ENCODE measurements around the gene RNF26. TPM values are rescaled to one million over a fixed set of nuclear protein-coding genes. Genes with fewer than 3 reads are reported as not detected.

Gene RNF26
- polyA plus RNA-seq, 1 of the 3 experiments (the other 2 are of a cell fraction): 31.9 TPM

DNA sequence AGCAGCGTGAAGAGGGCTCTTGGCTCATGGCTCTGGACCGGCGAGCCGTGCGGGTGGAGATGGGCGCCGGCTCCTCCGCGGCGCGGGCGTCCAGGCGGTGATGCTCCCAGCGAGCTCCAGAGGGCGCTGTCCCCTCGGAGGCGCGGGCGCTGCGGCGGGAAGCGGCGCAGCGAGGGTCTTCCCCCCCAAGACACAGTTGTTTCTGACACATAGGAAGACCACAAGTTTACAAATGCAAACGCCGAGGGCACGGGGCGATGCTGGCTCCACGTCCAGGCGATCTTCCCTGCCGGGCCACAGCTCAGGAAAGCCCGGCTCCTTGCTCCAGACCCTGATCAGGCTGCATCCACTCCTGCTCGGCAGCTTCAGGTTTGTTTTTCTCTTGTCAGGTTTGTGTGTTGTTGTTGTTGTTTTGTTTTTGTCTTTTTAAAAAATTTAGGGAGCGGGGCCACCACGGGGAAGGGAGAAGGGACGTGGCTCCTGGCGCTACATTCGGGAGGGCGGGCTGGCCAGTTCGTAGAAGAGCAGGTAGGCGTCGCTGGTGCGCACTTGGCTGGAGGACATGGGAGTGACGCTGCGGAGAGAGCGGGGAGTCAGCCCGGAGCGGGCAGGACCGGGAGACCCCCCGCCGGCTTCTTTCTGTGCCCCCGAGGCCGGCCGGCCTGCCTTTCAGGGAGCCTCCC, 22.2 kb downstream of the RNF26 start:
- peak overlapping the region; percentile 92 for H3K4me2 ChIP-seq
- DNase-seq: peak; percentile 95
- H3K27me3 ChIP-seq (ENCODE audit: insufficient read depth): no peaks in the 10 kb centered on the region
- H3K4me1 ChIP-seq (ENCODE audit: control insufficient read depth in 1 of 2, insufficient read depth in 2 of 2, low read depth in 1 of 2, low read length in 1 of 2): peaks cover 8 to 22% of the 10 kb centered on the region in 2 experiments; a peak in 3 of 4 replicates
- peak overlapping the region; percentile 42 to 79 for H3K4me3 ChIP-seq (ENCODE audit: low read depth in 2 of 2, low read length in 1 of 2)
- WGBS (ENCODE audit: low lambda C conversion rate): 1% methylated on average over 18 of the region's 54 CpGs
- 0 out of 2 replicates have a peak overlapping the region, but pooled peaks have one; percentile 33 for H3K9ac ChIP-seq
- H3F3A ChIP-seq (replicated peaks; ENCODE audit: insufficient read depth): peaks cover 10% of the 10 kb centered on the region
- no peaks in the 10 kb centered on the region for H3K9me3 ChIP-seq
- TF ChIP-seq RFX5 (IDR thresholded peaks at IDR 0.05; ENCODE audit: low read length) (no peak), RAD21 (IDR thresholded peaks at IDR 0.05; ENCODE audit: low read length) (peak; percentile 78), CTCF (IDR thresholded peaks at IDR 0.05) (peak; percentile 96), SMC3 (IDR thresholded peaks at IDR 0.05; ENCODE audit: low read depth, low read length) (peak; percentile 89), FOXJ3 (CRISPR knock-in tag; IDR thresholded peaks at IDR 0.05) (no peak), NFIC (IDR thresholded peaks at IDR 0.05; ENCODE audit: borderline replicate concordance) (peak; percentile 78)
- peak overlapping the region in 1 of 2 experiments; percentile 26; a peak in 1 of 4 replicates for H3K27ac ChIP-seq (ENCODE audit: low read depth in 2 of 2, low read length in 1 of 2)
- no peaks in the 10 kb centered on the region for H4K20me1 ChIP-seq (ENCODE audit: insufficient read depth)
- H3K9me2 ChIP-seq: no peaks in the 10 kb centered on the region
- POLR2A ChIA-PET: interaction anchor here (2.4 kb wide), 1 partner anchor 18 kb away, joined by 9 read pairs; no protein-coding TSS in a partner anchor
- peak overlapping the region; percentile 96 for H2AFZ ChIP-seq (ENCODE audit: low read depth)
- H3K36me3 ChIP-seq (replicated peaks in 1 of 2; ENCODE audit: control insufficient read depth in 1 of 2, insufficient read depth in 2 of 2, low read length in 1 of 2): peaks cover 0 to 3% of the 10 kb centered on the region in 2 experiments
- no peaks in the 10 kb centered on the region for H3K79me2 ChIP-seq (ENCODE audit: insufficient read depth)
- CTCF ChIA-PET: interaction anchor here (0.6 to 5.1 kb wide), 54 partner anchors 8 to 762 kb away, joined by 3 to 308 read pairs (median 4); partner anchors contain the start of genes C1QTNF5, C2CD2L, MCAM and MFRP

DNA sequence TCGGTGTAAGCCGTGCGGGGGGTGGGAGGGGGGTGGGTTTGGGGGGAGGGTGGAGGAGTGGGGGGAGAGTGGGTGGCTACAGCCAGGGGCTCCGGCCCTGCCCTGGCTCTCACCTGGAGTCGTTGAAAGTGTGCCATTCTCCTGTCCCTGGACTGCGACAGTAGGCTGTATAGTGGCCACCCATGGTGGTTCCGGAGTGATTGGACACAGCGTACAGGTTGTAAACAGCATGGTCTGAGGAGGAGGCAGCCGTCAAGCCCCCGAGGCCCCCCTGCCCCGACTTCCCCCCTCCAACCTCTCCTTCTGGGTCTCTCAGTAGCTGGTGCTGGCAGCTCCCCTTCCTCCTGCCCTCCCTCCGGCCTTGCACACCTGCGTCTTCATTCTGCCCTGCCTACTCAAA, 22.7 kb downstream of the RNF26 start:
- DNase-seq: no peak
- peaks cover 16% of the 10 kb centered on the region for H3F3A ChIP-seq (replicated peaks; ENCODE audit: insufficient read depth)
- H4K20me1 ChIP-seq (ENCODE audit: insufficient read depth): no peaks in the 10 kb centered on the region
- H3K9ac ChIP-seq: no peak overlapping the region
- no peaks in the 10 kb centered on the region for H3K27me3 ChIP-seq (ENCODE audit: insufficient read depth)
- H3K4me1 ChIP-seq (ENCODE audit: control insufficient read depth in 1 of 2, insufficient read depth in 2 of 2, low read depth in 1 of 2, low read length in 1 of 2): peaks cover 13 to 26% of the 10 kb centered on the region in 2 experiments; a peak in 3 of 4 replicates
- peaks cover 0 to 3% of the 10 kb centered on the region in 2 experiments for H3K36me3 ChIP-seq (replicated peaks in 1 of 2; ENCODE audit: control insufficient read depth in 1 of 2, insufficient read depth in 2 of 2, low read length in 1 of 2)
- CTCF ChIA-PET: interaction anchor here (0.6 to 5.1 kb wide), 38 partner anchors 8 to 761 kb away, joined by 3 to 308 read pairs (median 6); partner anchors contain the start of genes C1QTNF5, C2CD2L, MCAM and MFRP
- 35% methylated on average over 6 of the region's 13 CpGs for WGBS (ENCODE audit: low lambda C conversion rate)
- no peaks in the 10 kb centered on the region for H3K79me2 ChIP-seq (ENCODE audit: insufficient read depth)
- peak overlapping the region; percentile 92; the same call in 1 of the 2 replicates for H3K4me2 ChIP-seq
- H3K9me2 ChIP-seq: no peaks in the 10 kb centered on the region
- H3K9me3 ChIP-seq: no peaks in the 10 kb centered on the region
- no peak for TF ChIP-seq POLR2AphosphoS5 (IDR thresholded peaks at IDR 0.05; ENCODE audit: low read depth, low read length)
- TF ChIP-seq, protein P1, sequence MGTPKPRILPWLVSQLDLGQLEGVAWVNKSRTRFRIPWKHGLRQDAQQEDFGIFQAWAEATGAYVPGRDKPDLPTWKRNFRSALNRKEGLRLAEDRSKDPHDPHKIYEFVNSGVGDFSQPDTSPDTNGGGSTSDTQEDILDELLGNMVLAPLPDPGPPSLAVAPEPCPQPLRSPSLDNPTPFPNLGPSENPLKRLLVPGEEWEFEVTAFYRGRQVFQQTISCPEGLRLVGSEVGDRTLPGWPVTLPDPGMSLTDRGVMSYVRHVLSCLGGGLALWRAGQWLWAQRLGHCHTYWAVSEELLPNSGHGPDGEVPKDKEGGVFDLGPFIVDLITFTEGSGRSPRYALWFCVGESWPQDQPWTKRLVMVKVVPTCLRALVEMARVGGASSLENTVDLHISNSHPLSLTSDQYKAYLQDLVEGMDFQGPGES (IDR thresholded peaks at IDR 0.05; ENCODE audit: low read depth, low read length): no peak
- no peak for TF ChIP-seq RFX5 (IDR thresholded peaks at IDR 0.05; ENCODE audit: low read length)
- no peak for TF ChIP-seq MXI1 (IDR thresholded peaks at IDR 0.05; ENCODE audit: low read depth, low read length)
- TF ChIP-seq, protein P2, sequence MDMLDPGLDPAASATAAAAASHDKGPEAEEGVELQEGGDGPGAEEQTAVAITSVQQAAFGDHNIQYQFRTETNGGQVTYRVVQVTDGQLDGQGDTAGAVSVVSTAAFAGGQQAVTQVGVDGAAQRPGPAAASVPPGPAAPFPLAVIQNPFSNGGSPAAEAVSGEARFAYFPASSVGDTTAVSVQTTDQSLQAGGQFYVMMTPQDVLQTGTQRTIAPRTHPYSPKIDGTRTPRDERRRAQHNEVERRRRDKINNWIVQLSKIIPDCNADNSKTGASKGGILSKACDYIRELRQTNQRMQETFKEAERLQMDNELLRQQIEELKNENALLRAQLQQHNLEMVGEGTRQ (IDR thresholded peaks at IDR 0.05; ENCODE audit: borderline replicate concordance, low read depth, low read length): no peak
- no peak for TF ChIP-seq ELF1 (IDR thresholded peaks at IDR 0.05)
- no peak for TF ChIP-seq EP300 (IDR thresholded peaks at IDR 0.05; ENCODE audit: borderline replicate concordance in 1 of 2, low read depth in 1 of 2, low read length in 1 of 2)
- no peak for TF ChIP-seq SIN3A (IDR thresholded peaks at IDR 0.05; ENCODE audit: borderline replicate concordance, low read depth, low read length)
- no peak for TF ChIP-seq NFIC (IDR thresholded peaks at IDR 0.05; ENCODE audit: borderline replicate concordance)
- TF ChIP-seq, protein P3, sequence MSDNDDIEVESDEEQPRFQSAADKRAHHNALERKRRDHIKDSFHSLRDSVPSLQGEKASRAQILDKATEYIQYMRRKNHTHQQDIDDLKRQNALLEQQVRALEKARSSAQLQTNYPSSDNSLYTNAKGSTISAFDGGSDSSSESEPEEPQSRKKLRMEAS (IDR thresholded peaks at IDR 0.05; ENCODE audit: low read depth): no peak
- no peak for TF ChIP-seq JUND (IDR thresholded peaks at IDR 0.05)
- no peak for TF ChIP-seq ZBTB33 (IDR thresholded peaks at IDR 0.05; ENCODE audit: borderline replicate concordance, low read depth)
- H3K4me3 ChIP-seq (ENCODE audit: low read depth in 2 of 2, low read length in 1 of 2): peak overlapping the region; percentile 42 to 79; a peak in 3 of 4 replicates
- no peak overlapping the region for H3K27ac ChIP-seq (ENCODE audit: low read depth in 2 of 2, low read length in 1 of 2)
- POLR2A ChIA-PET: interaction anchor here (2.4 kb wide), 1 partner anchor 17 kb away, joined by 9 read pairs; no protein-coding TSS in a partner anchor
- no peak overlapping the region for H2AFZ ChIP-seq (ENCODE audit: low read depth)
